CD4-positive, alpha-beta T cell treated with Interleukin-1 beta for 1 hour (primary cell): ENCODE results near the gene CT45A5.
"Not testable (repeated sequence)": the region's sequence is repeated elsewhere in the genome, so short reads cannot be mapped to it uniquely, and the experiment has no call there.

Experiments used
- DNase-seq, 2 donors: peaks; one replicate each; pipeline ENCODE4 v3.0.0-alpha.2; 2020 to 2022

CT45A5 gene

GRCh38 chrX:135785403-135785802, at the start of gene CT45A5:
Gene CT45A5, minus strand, starts transcription at chrX:135785503. Its CDS starts 3,774 bp downstream, at chrX:135781729.
- DNase-seq, result not testable (repeated sequence)

- DNase-seq, result not testable (repeated sequence)
Measured at GRCh38 chrX:135819912-135820311, 34.6 kb upstream of the CT45A5 start, which contains the start of gene CT45A2. Gene CT45A2, minus strand, starts transcription at chrX:135820012. Its CDS starts 3,747 bp downstream, at chrX:135816265.

GRCh38 chrX:135802687-135803086, 17.4 kb upstream of the CT45A5 start, which contains the start of gene CT45A6:
Gene CT45A6, minus strand, starts transcription at chrX:135802787. Its CDS starts 3,794 bp downstream, at chrX:135798993.
- not testable (repeated sequence) for DNase-seq

GRCh38 chrX:135768091-135768490, 17.2 kb downstream of the CT45A5 start, which contains the start of gene CT45A3:
Gene CT45A3, minus strand, starts transcription at chrX:135768191. Its CDS starts 3,747 bp downstream, at chrX:135764444.
- not testable (repeated sequence) for DNase-seq

- not testable (repeated sequence) for DNase-seq
Measured at GRCh38 chrX:135744739-135745138, 40.6 kb downstream of the CT45A5 start.

- no peak for DNase-seq
Measured at GRCh38 chrX:135741192-135741715, 44.0 kb downstream of the CT45A5 start.

- peak; percentile 12 to 20 for DNase-seq
Measured at GRCh38 chrX:135740681-135741149, 44.6 kb downstream of the CT45A5 start.

GRCh38 chrX:135737366-135738071, 47.8 kb downstream of the CT45A5 start:
- no peak for DNase-seq

GRCh38 chrX:135734666-135735065, 50.6 kb downstream of the CT45A5 start:
- not testable (repeated sequence) for DNase-seq
